Loucy (cell line): ENCODE measurements around the gene C13orf46.

ENCODE experiments used
- CTCF ChIP-seq: fragments of 200-600 bp; sonication (generic); conservative IDR thresholded peaks from 2 replicates; pipeline ENCODE4 v1.5.1; 2014; ENCODE audit warnings: mild to moderate bottlenecking, antibody characterized with exemption, low read length
- EZH2phosphoT487 ChIP-seq: fragments of 200-600 bp; IDR thresholded peaks from 2 replicates; pipeline ENCODE4 v1.6.1; 2018; ENCODE audit warnings: antibody characterized with exemption, mild to moderate bottlenecking, moderate library complexity, borderline replicate concordance

DNA sequence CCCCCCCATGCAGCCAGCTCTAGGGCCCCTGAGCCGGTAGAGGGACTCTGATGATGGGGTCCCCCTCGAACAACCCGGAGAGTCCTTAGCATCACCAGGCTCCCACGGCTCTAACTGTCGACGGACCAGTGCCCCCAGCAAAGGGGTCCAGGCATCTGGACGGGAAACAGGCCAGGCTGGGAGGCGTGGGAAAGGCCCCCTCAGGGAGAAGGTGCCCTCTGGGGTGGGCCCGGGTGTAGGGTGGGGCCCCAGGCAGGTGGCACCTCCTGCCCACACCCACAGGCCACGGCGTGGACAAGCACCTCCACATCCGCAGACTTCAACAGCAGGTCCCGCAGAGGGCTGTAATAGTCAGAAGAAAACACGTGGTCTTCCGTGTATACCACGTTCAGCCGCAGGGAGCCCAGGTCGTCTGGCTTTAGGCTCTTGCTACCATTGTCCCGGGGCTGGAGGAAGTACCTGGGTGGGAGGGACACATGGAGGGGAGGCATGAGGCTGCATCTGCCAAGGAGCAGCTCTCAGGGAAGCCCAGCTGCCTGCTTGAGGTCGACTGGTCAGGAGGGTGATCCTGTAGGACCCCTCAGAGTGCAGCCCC, 44.7 kb upstream of the C13orf46 start:
- no peak for TF ChIP-seq CTCF
- TF ChIP-seq EZH2phosphoT487, result no peak
